Hepatocyte (in vitro differentiated cells): ENCODE measurements around the gene MRTFB. TPM values are rescaled to one million over a fixed set of nuclear protein-coding genes. Genes with fewer than 3 reads are reported as not detected.

Source experiments
- DNase-seq: peaks from one replicate; pipeline ENCODE4 v3.0.0-alpha.2; 2016; ENCODE audit warnings: low spot score
- H2AFZ ChIP-seq: fragments of 200-600 bp; sonication (generic); 2 replicates; pipeline ENCODE4 v1.6.0; 2016; ENCODE audit warnings: antibody characterized with exemption, mild to moderate bottlenecking
- H3K27ac ChIP-seq: fragments of 200-600 bp; sonication (generic); 2 replicates; pipeline ENCODE4 v1.5.1; 2016; ENCODE audit warnings: mild to moderate bottlenecking
- H3K27me3 ChIP-seq: fragments of 200-600 bp; sonication (generic); 2 replicates; pipeline ENCODE4 v1.6.1; 2016
- H3K36me3 ChIP-seq: fragments of 200-600 bp; sonication (generic); replicated peaks from 2 replicates; pipeline ENCODE4 v1.5.1; 2016; ENCODE audit warnings: low read depth; ENCODE audit not compliant: insufficient read depth
- H3K4me1 ChIP-seq: fragments of 200-600 bp; sonication (generic); 2 replicates; pipeline ENCODE4 v1.5.1; 2016; ENCODE audit warnings: mild to moderate bottlenecking, moderate library complexity; ENCODE audit not compliant: insufficient read depth
- H3K4me2 ChIP-seq: fragments of 200-600 bp; sonication (generic); 2 replicates; pipeline ENCODE4 v1.6.0; 2016
- H3K4me3 ChIP-seq: fragments of 200-600 bp; sonication (generic); 2 replicates; pipeline ENCODE4 v1.5.1; 2016; ENCODE audit warnings: mild to moderate bottlenecking
- H3K79me2 ChIP-seq: fragments of 200-600 bp; sonication (generic); 2 replicates; pipeline ENCODE4 v1.6.0; 2017; ENCODE audit warnings: mild to moderate bottlenecking
- H3K9me2 ChIP-seq: fragments of 200-600 bp; sonication (generic); replicated peaks from 2 replicates; pipeline ENCODE4 v1.6.0; 2017; ENCODE audit warnings: mild to moderate bottlenecking; ENCODE audit not compliant: insufficient read depth
- H3K9me3 ChIP-seq: fragments of 200-600 bp; sonication (generic); 2 replicates; pipeline ENCODE4 v1.5.1; 2016; ENCODE audit warnings: low read depth, mild to moderate bottlenecking
- H4K20me1 ChIP-seq: fragments of 200-600 bp; sonication (generic); 2 replicates; pipeline ENCODE4 v1.6.0; 2016; ENCODE audit warnings: mild to moderate bottlenecking; ENCODE audit not compliant: insufficient read depth, poor library complexity, severe bottlenecking
- EZH2 ChIP-seq: fragments of 200-600 bp; sonication (generic); IDR thresholded peaks from 2 replicates; pipeline ENCODE4 v1.6.1; 2016; ENCODE audit warnings: antibody characterized with exemption, mild to moderate bottlenecking, borderline replicate concordance
- EZH2phosphoT487 ChIP-seq: fragments of 200-600 bp; sonication (generic); IDR thresholded peaks from one replicate; pipeline ENCODE4 v1.6.1; 2018; ENCODE audit warnings: antibody characterized with exemption, mild to moderate bottlenecking, low read depth, moderate library complexity; ENCODE audit not compliant: unreplicated experiment, severe bottlenecking
- WGBS: methylation state at CpG from one replicate; pipeline ENCODE4 v1.1.6; 2016; ENCODE audit warnings: low lambda C conversion rate; ENCODE audit errors: missing lambda C conversion rate; 5-methylcytosine and 5-hydroxymethylcytosine counted together
- polyA plus RNA-seq: library from polyadenylated mRNA; unstranded; fragments of >200 nt; fragmentation: Nextera tagmentation; extraction: Ambion mirVana; gene quantifications from 2 replicates; pipeline ENCODE4 v1.2.1, GENCODE V29; 2016
- total RNA-seq: library from RNA; depleted of rRNA; stranded (reverse); fragments of >200 nt; gene quantifications from 2 replicates; pipeline ENCODE4 v1.2.3, GENCODE V29; 2014
- TF ChIP-seq, protein P1 (sequence below): fragments of 200-600 bp; sonication (generic); IDR thresholded peaks from 2 replicates; pipeline ENCODE4 v1.5.1; 2016; ENCODE audit warnings: antibody characterized with exemption, mild to moderate bottlenecking; ENCODE audit not compliant: poor library complexity

MRTFB gene
- total and polyA plus RNA-seq, 2 experiments from 2014 or later: 10.9 to 27.9 TPM

DNA sequence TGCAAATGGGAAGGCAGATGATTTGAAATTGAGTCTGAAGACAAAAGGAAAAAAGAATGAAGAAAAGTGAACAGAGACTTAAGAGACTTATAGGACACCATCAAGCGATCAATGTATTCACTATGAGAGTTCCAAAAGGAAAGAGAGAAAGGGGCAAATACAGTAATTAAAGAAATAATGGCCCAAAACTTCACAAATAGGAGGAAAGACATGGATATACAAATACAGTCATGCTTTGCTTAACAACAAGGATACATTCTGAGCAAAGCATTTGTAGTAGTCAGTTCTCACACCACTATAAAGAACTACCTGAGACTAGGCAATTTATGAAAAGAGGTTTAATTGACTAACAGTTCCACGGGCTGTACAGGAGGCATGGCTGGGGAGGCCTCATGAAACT, 152.5 kb downstream of the MRTFB start:
- no peak for DNase-seq
- Histone ChIP-seq H3K4me3 (no peak overlapping the region), H3K4me2 (no peak overlapping the region), H3K27me3 (no peaks in the 10 kb centered on the region), H3K9me3 (no peaks in the 10 kb centered on the region), H2AFZ (no peak overlapping the region), H3K79me2 (no peaks in the 10 kb centered on the region), H4K20me1 (no peaks in the 10 kb centered on the region), H3K9me2 (no peaks in the 10 kb centered on the region), H3K27ac (no peak overlapping the region), H3K36me3 (no peaks in the 10 kb centered on the region), H3K4me1 (no peaks in the 10 kb centered on the region)
- 98% methylated on average over 2 of the region's 2 CpGs for WGBS
- TF ChIP-seq, protein P1, sequence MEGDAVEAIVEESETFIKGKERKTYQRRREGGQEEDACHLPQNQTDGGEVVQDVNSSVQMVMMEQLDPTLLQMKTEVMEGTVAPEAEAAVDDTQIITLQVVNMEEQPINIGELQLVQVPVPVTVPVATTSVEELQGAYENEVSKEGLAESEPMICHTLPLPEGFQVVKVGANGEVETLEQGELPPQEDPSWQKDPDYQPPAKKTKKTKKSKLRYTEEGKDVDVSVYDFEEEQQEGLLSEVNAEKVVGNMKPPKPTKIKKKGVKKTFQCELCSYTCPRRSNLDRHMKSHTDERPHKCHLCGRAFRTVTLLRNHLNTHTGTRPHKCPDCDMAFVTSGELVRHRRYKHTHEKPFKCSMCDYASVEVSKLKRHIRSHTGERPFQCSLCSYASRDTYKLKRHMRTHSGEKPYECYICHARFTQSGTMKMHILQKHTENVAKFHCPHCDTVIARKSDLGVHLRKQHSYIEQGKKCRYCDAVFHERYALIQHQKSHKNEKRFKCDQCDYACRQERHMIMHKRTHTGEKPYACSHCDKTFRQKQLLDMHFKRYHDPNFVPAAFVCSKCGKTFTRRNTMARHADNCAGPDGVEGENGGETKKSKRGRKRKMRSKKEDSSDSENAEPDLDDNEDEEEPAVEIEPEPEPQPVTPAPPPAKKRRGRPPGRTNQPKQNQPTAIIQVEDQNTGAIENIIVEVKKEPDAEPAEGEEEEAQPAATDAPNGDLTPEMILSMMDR: no peak
- no peak for TF ChIP-seq EZH2
- no peak for TF ChIP-seq EZH2phosphoT487

DNA sequence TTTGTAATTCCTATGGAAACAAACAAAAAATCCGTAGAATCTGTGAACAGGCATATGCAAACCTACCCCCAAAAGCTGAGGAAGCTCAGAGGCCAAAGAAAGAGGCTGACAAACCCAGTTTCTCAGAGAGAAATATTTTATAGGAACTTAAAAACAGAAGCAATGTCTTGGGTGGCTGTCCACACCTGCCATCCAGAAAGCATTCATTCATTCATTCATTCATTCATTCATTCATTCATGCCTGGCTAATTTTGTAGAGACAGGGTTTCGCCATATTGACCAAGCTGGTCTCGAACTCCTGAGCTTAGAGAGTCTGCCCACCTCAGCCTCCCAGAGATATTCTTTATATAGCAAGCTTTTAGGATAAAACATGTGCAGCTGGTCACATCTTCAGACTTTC, 154.3 kb downstream of the MRTFB start:
- Histone ChIP-seq H4K20me1 (no peaks in the 10 kb centered on the region), H3K36me3 (no peaks in the 10 kb centered on the region), H3K4me1 (no peaks in the 10 kb centered on the region), H2AFZ (no peak overlapping the region), H3K27ac (no peak overlapping the region), H3K4me2 (no peak overlapping the region), H3K9me2 (no peaks in the 10 kb centered on the region), H3K27me3 (no peaks in the 10 kb centered on the region), H3K79me2 (no peaks in the 10 kb centered on the region), H3K4me3 (no peak overlapping the region), H3K9me3 (no peaks in the 10 kb centered on the region)
- DNase-seq: no peak
- 95% methylated on average over 3 of the region's 3 CpGs for WGBS
- no peak for TF ChIP-seq EZH2phosphoT487

DNA sequence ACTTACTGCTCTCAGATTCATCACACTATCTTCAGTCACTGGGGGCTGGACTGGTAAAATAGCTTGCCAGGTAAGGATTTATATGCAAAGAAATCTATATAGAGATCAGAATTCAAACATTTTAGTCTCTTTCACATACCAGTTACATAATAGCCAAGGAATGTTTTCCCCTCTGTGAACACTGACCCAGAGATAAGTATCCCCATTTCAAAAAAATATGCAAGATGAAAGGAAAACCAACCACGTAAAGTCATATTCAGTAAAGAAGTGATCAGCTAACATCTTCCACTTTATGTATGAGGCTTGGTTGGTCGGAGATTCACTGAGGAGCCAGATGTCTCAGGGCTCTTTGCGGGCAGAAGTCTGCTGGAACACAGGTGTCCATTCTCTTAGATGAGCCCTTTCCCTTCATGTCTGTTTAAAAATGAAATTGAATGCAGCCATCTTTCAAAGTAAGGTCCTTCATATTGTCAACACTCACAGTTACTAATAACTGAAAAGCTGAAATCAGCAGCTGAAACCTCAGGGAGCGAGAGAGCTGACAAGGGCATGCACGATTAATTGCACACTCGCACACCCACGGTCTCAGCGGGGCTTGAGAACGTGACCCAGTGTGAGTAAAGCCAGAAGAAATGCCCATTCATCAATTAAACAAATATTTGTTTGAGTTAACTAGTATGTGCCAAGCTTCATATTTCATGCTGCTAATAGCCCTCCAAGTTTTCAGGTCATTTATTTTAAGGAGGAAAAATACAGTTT, 161.2 kb downstream of the MRTFB start:
- WGBS: 67% methylated on average over 9 of the region's 9 CpGs
- H3K4me2 ChIP-seq: peak overlapping the region; percentile 41
- H3K27me3 ChIP-seq: no peaks in the 10 kb centered on the region

DNA sequence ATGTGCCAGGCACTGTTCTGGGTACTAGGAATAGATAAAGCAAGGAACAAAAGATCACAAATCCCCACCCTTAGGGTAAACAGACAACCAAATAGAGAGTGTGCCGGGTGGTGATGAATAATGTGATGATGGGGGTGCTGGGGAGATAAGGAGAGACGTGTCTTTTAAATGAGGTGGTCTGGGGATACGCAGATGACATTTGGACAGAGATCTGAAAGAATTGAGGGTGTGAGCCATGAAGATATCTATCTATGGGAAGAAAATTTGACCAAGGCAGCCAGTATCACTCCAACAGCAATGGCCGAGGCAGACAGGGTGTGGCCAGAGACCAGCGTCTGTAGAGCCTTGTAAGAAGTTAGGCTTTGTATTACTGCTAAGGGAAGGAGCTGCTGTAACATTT, 165.3 kb downstream of the MRTFB start:
- no peaks in the 10 kb centered on the region for H4K20me1 ChIP-seq
- no peaks in the 10 kb centered on the region for H3K9me3 ChIP-seq
- peaks cover 7% of the 10 kb centered on the region for H3K4me1 ChIP-seq
- no peak for DNase-seq
- H2AFZ ChIP-seq: no peak overlapping the region
- H3K4me3 ChIP-seq: no peak overlapping the region
- WGBS: 85% methylated on average over 5 of the region's 5 CpGs
- no peaks in the 10 kb centered on the region for H3K9me2 ChIP-seq
- H3K79me2 ChIP-seq: no peaks in the 10 kb centered on the region
- H3K27me3 ChIP-seq: no peaks in the 10 kb centered on the region
- TF ChIP-seq EZH2phosphoT487 (no peak), EZH2 (no peak)
- TF ChIP-seq, protein P1: no peak
- H3K36me3 ChIP-seq: no peaks in the 10 kb centered on the region
- H3K27ac ChIP-seq: no peak overlapping the region
- H3K4me2 ChIP-seq: no peak overlapping the region

More for the DNA sequence above, 161.2 kb downstream of the MRTFB start:
- H3K36me3 ChIP-seq: no peaks in the 10 kb centered on the region
- TF ChIP-seq EZH2phosphoT487: no peak
- TF ChIP-seq, protein P1: no peak
- no peak for TF ChIP-seq EZH2
- DNase-seq: no peak
- H3K9me2 ChIP-seq: no peaks in the 10 kb centered on the region
- no peaks in the 10 kb centered on the region for H3K79me2 ChIP-seq
- H2AFZ ChIP-seq: no peak overlapping the region
- peak overlapping the region; percentile 23 for H3K27ac ChIP-seq
- H4K20me1 ChIP-seq: no peaks in the 10 kb centered on the region
- no peaks in the 10 kb centered on the region for H3K9me3 ChIP-seq
- H3K4me1 ChIP-seq: peaks cover 7% of the 10 kb centered on the region
- H3K4me3 ChIP-seq: no peak overlapping the region
